ENCODE results near the gene CC2D2B.

CC2D2B gene, protein sequence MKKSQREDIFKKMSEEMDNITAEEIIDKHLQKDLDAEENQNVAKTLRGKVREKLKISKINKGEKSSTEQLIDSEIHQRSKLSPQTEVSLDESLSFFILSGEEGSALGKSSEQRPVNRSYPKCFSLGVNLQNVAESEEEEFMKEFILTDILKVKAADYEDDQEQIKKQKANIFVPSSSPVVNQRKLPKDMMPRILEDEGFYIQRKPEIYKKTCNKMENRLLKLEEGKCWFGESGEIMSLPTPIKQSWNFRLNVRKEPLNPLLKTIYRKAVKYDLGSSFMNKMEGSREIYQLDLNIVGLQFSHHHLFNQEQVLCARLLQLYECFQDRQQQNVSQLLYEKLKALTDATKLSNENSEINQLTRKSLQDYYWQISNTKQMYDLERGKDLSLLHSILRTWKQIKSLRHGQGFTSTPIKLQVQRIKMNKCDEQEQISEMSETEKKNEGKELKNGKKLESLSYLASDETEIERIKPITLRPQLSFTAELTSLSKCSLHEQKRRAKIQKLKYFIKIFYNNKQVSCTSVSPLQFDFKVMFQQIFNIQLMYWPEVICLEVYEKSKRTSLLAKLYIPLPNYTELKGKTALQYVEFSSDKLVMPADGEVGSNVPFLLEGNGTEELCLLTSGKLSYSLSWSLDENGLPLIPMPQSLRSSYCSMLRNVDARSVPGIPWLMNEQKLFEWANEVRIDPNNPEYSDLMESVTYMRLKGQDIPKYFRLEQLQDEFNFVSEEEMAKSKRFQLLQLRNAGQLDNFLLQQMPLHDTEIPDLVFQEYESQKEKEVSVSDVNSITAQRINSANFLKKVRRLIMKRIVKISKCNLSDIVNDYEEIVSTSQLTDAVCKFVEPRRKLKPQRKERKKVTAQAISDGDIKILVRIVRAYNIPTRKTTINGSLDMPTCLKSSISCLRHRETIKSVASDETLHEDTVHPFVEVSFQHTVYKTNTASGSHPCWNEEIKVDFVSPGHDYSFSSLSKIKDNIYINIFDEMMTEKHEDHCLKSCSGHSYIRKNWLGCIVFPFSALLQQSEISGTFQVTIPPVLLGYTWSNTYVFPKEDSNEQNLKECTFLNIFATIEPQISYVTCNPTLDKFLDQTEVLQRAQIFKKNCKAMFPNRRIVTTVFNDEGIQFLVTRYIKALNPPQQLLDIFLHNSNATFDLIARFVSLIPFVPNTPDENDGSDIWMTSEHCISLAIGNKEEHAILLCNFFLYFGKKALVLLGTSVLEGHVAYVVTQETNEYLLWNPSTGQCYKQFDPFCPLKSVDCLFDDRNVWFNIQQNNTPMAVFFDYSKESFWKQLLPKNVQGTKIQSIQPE (N-terminal part only)

DNA sequence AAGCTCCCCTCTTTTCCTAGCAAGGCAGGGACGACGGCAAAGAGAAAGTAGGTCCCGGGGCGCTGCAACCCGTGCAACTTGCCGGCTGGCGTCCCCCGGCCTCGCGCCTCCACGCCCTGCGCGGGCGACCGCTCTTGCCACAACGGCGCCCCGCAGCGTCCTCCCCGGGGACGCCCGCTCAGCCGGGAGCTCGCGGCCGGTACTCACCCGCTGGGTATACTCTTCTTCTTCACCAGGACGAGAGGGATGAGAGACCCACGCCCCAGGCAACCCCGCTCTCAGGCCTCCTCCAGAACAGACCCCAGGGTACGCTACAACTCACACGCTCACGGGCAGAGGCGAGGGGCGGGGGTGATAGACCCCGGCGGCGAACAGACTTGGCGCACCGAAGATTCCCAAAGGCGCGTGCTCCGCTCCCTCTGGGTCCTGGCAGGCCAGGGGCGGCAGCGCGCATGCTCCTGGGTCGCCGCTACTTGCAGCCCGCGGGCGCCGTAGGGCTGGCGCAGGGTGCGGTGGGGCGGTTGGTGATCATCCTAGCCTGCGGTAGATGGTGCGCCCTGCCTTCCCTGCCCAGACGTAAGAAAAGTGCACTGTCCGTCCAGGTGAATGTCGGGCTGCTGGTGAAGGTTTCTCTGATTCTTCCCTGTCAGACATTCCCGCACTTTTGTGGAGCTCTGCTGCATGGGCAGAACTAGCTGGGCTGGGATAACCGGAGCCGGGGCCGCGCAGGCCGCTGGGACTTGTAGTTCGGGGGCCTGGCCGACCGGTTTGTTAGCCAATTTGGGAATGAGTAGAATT lies at the start of gene CC2D2B:
Gene CC2D2B, plus strand, starts transcription at position 520 of the 798 bp plus-strand sequence. CDS start 3,349 bp downstream, outside the sequence.
- TF ChIP-seq, protein P1, sequence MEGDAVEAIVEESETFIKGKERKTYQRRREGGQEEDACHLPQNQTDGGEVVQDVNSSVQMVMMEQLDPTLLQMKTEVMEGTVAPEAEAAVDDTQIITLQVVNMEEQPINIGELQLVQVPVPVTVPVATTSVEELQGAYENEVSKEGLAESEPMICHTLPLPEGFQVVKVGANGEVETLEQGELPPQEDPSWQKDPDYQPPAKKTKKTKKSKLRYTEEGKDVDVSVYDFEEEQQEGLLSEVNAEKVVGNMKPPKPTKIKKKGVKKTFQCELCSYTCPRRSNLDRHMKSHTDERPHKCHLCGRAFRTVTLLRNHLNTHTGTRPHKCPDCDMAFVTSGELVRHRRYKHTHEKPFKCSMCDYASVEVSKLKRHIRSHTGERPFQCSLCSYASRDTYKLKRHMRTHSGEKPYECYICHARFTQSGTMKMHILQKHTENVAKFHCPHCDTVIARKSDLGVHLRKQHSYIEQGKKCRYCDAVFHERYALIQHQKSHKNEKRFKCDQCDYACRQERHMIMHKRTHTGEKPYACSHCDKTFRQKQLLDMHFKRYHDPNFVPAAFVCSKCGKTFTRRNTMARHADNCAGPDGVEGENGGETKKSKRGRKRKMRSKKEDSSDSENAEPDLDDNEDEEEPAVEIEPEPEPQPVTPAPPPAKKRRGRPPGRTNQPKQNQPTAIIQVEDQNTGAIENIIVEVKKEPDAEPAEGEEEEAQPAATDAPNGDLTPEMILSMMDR (IDR thresholded peaks at IDR 0.05; ENCODE audit: low read depth, low read length, missing control alignments) = no peak
- in situ Hi-C loops (cut with HindIII; ENCODE audit: low sequenced_read_pairs) = no loop called here
- peak within 1 kb of the TSS; percentile 84 for H3K4me3 ChIP-seq (ENCODE audit: low read depth, low read length)
- DNase-seq (ENCODE audit: low read depth) = peak; percentile 53

DNA sequence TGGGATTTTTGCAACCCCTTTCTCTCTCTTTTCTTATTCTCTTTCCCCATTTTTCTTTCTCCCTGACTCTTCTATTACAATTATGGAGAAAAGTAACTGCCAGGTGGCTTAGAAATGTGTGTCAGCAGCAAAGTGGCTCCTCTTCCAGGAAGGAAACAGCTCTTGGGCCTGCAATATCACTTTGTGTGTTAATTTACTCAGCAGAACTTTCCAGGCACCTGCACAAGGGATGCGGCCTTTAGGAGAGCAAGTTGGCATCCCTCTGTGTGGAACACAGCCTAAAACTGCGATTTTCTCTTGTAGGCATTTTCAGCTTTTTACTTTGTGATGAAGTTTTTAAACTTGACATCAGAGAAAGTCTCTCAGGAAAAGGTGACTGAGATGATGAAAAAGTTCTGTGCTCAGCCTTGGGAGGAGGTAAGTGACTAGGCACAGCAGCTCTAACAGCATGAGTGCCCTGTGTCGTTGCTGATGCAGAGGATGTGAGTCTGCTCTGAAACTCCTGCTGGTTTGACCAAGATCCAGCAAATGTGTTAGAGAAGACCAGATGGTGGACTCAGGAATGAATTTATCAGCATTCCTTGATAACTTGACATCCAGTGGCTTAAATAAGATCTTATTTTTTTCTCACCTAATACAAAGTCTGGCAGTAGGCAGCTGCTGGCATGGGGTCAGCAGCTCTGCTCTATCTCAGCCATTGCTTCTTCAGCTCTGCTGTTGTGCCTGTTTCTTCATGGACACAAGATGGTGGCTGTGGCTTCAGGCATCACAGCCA lies 47.4 kb upstream of the CC2D2B start:
- in situ Hi-C loops (cut with HindIII; ENCODE audit: low sequenced_read_pairs) = no loop called here
- H3K4me3 ChIP-seq (ENCODE audit: low read depth, low read length) = no peak overlapping the region
- no peak for DNase-seq (ENCODE audit: low read depth)
- TF ChIP-seq, protein P1 (IDR thresholded peaks at IDR 0.05; ENCODE audit: low read depth, low read length, missing control alignments) = no peak

DNA sequence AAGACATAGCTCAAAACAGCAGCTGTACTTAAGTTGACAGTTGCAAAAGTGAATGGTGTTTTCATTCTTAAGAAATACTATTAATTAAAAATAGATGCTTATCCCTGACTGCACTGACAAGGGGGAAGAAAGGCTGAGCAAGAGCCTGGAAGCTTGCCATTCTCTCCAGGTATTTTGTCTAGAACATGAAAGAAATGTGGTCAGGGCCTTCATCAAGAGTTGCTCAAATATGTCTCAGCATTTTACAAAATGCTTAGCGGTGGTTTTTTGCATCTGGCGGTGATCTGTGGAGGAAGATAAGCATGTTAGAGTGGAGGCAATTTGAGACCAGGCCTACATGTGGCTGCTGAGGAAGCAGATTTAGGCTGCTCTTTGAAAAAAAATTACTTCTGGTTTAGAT lies 46.4 kb upstream of the CC2D2B start:
- peak; percentile 32 for DNase-seq (ENCODE audit: low read depth)
- H3K4me3 ChIP-seq (ENCODE audit: low read depth, low read length) = no peak overlapping the region
- in situ Hi-C loops (cut with HindIII; ENCODE audit: low sequenced_read_pairs) = no loop called here
- TF ChIP-seq, protein P1 (IDR thresholded peaks at IDR 0.05; ENCODE audit: low read depth, low read length, missing control alignments) = no peak

DNA sequence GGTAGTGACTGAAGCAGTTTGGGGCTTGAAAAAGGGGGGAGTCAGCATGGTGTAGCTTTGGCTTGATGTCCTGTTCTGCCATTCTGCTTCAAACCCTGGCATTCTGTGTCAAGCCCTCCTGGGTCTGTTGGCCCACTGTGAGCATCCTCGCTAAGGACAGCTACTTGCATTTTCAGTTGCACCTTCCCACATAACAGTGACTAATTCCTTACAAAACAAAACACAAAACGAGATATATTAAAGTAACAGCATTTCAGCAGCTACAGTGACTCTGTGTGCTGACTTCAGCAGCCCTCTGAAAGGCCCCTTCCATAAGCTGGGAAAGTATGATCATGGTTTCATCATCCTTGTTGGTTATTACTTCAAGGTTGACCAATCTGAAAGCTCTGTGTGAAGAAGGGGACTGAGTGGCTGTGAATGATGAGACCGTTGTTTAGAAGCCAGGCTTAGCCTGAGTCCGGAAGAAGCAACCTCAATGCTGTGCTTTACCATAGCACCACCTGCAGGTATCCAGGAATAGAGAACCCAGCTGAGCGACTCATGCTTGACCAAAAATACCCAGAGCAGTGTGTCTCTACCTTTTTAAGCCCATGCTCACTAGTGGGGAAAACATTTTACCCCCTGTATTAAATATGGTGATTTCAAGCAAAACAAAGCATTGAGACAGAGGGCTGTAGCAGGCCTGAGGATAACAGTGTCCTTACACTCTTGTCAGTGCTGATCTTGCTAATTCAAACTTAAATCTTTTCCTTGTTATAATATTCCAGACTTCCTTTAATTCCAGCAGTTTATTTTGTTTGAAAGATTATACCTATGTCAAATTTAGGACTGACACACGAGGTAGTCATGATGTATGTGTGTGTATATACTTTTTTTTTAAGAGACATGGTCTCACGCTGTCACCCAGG lies 42.6 kb upstream of the CC2D2B start:
- in situ Hi-C loops (cut with HindIII; ENCODE audit: low sequenced_read_pairs) = no loop called here
- peak; percentile 35 for DNase-seq (ENCODE audit: low read depth)
- no peak overlapping the region for H3K4me3 ChIP-seq (ENCODE audit: low read depth, low read length)
- TF ChIP-seq, protein P1 (IDR thresholded peaks at IDR 0.05; ENCODE audit: low read depth, low read length, missing control alignments) = peak; percentile 81

Measured in astrocyte of the cerebellum (primary cell).